CD14-positive monocyte (primary cell): ENCODE measurements around the gene SCYGR2. TPM values are rescaled to one million over a fixed set of nuclear protein-coding genes. Genes with fewer than 3 reads are reported as not detected.

Experiments
- DNase-seq, 3 donors: peaks; one replicate each; pipeline ENCODE4 v3.0.0-alpha.2; 2011 to 2022
- H2AFZ ChIP-seq: 2 replicates; pipeline ENCODE4 v1.6.0; 2012; ENCODE audit warnings: mild to moderate bottlenecking, low read depth, low read length, inconsistent platforms; ENCODE audit not compliant: insufficient read depth, poor library complexity, severe bottlenecking
- H3K27ac ChIP-seq, 2 donors: 1 replicate in 1 of 2; 2 replicates in 1 of 2; pipeline ENCODE4 v1.5.1; 2012 to 2013; ENCODE audit warnings: low read length in 2 of 2, control low read depth in 1 of 2, inconsistent platforms in 1 of 2, low read depth in 1 of 2, mild to moderate bottlenecking in 1 of 2
- H3K27me3 ChIP-seq, 2 donors: one replicate each; pipeline versions ENCODE4 v1.6.0 to v1.6.1; 2011 to 2013; ENCODE audit warnings: low read length in 2 of 2; ENCODE audit not compliant: control insufficient read depth in 2 of 2, insufficient read depth in 2 of 2
- H3K36me3 ChIP-seq, 2 donors: replicated peaks in 1 of 2; 1 replicate in 1 of 2; 2 replicates in 1 of 2; pipeline versions ENCODE4 v1.5.1 to v1.6.1; 2012 to 2013; ENCODE audit warnings: low read length in 2 of 2, control low read depth in 1 of 2, inconsistent platforms in 1 of 2, mild to moderate bottlenecking in 1 of 2; ENCODE audit not compliant: insufficient read depth in 2 of 2, control insufficient read depth in 1 of 2
- H3K4me1 ChIP-seq, 2 donors: 1 replicate in 1 of 2; 2 replicates in 1 of 2; pipeline versions ENCODE4 v1.5.1 to v1.6.1; 2012 to 2013; ENCODE audit warnings: low read length in 2 of 2, control low read depth in 1 of 2, inconsistent platforms in 1 of 2, mild to moderate bottlenecking in 1 of 2, moderate library complexity in 1 of 2; ENCODE audit not compliant: insufficient read depth in 2 of 2, control insufficient read depth in 1 of 2
- H3K4me2 ChIP-seq: replicated peaks from 2 replicates; pipeline ENCODE3; 2012; ENCODE audit warnings: low read length, moderate library complexity, mild to moderate bottlenecking; ENCODE audit not compliant: poor library complexity, severe bottlenecking; ENCODE audit errors: extremely low read depth
- H3K4me3 ChIP-seq, 3 experiments: fragments of 200-600 bp in 1 of 3; sonication (generic) in 1 of 3; replicated peaks in 1 of 3; 1 replicate in 2 of 3; 2 replicates in 1 of 3; pipeline ENCODE4 v1.5.1; 2011 to 2013; ENCODE audit warnings: low read length in 3 of 3, mild to moderate bottlenecking in 3 of 3, control low read depth in 2 of 3, low read depth in 2 of 3, inconsistent platforms in 1 of 3, moderate library complexity in 1 of 3
- H3K79me2 ChIP-seq: 2 replicates; pipeline ENCODE4 v1.6.0; 2012; ENCODE audit warnings: mild to moderate bottlenecking, control low read depth, inconsistent platforms, low read length, moderate library complexity; ENCODE audit not compliant: insufficient read depth
- H3K9ac ChIP-seq: 2 replicates; pipeline ENCODE4 v1.6.0; 2017; ENCODE audit warnings: low read length, mild to moderate bottlenecking; ENCODE audit not compliant: insufficient read depth, poor library complexity, severe bottlenecking
- H3K9me3 ChIP-seq, 2 donors: replicated peaks in 1 of 2; 1 replicate in 1 of 2; 2 replicates in 1 of 2; pipeline versions ENCODE4 v1.5.1 to v1.6.1; 2012 to 2013; ENCODE audit warnings: low read length in 2 of 2, control low read depth in 1 of 2; ENCODE audit not compliant: control insufficient read depth in 1 of 2, insufficient read depth in 1 of 2
- H4K20me1 ChIP-seq: 2 replicates; pipeline ENCODE4 v1.6.0; 2012; ENCODE audit warnings: mild to moderate bottlenecking, low read length, control low read depth, moderate library complexity; ENCODE audit not compliant: insufficient read depth
- H3K27ac Mint-ChIP-seq, 7 donors: one replicate each; pipeline ENCODE4 v1.8.0; 2020; ENCODE audit warnings: mild to moderate bottlenecking in 7 of 7, mixed read lengths in 7 of 7, moderate library complexity in 6 of 7, inconsistent platforms in 2 of 7
- H3K27me3 Mint-ChIP-seq, 3 donors: one replicate each; pipeline ENCODE4 v1.8.0; 2021 to 2022; ENCODE audit warnings: low read depth in 3 of 3, mild to moderate bottlenecking in 3 of 3, mixed read lengths in 3 of 3, moderate library complexity in 3 of 3, inconsistent platforms in 1 of 3
- H3K36me3 Mint-ChIP-seq, 2 donors: one replicate each; pipeline ENCODE4 v1.8.0; 2020; ENCODE audit warnings: mixed read lengths in 2 of 2, inconsistent platforms in 1 of 2, mild to moderate bottlenecking in 1 of 2
- H3K4me1 Mint-ChIP-seq: one replicate; pipeline ENCODE4 v1.8.0; 2020; ENCODE audit warnings: mild to moderate bottlenecking, mixed read lengths
- H3K4me3 Mint-ChIP-seq, 2 donors: one replicate each; pipeline ENCODE4 v1.8.0; 2020; ENCODE audit warnings: mild to moderate bottlenecking in 2 of 2, mixed read lengths in 2 of 2, moderate library complexity in 1 of 2
- H3K9me3 Mint-ChIP-seq, 7 donors: one replicate each; pipeline ENCODE4 v1.8.0; 2020 to 2022; ENCODE audit warnings: mixed read lengths in 7 of 7, mild to moderate bottlenecking in 6 of 7, moderate library complexity in 6 of 7, inconsistent platforms in 2 of 7
- CTCF ChIP-seq: fragments of 200-600 bp; IDR thresholded peaks from one replicate; pipeline ENCODE4 v1.8.0; 2022; ENCODE audit warnings: antibody characterized with exemption, mild to moderate bottlenecking
- WGBS: methylation state at CpG from one replicate; pipeline ENCODE4 v1.1.5; 2013; ENCODE audit warnings: missing lambda C conversion rate; ENCODE audit not compliant: insufficient coverage; 5-methylcytosine and 5-hydroxymethylcytosine counted together
- intact Hi-C, 2 donors: fragments of 100-400 bp; cut with micrococcal nuclease; formaldehyde crosslinking; loops; one replicate each; pipeline versions ENCODE4 v1.15.0 to v1.15.1; 2023
- polyA plus RNA-seq, 3 donors: library from polyadenylated mRNA; depleted of rRNA in 1 of 3; unstranded in 2 of 3; stranded (reverse) in 1 of 3; fragments of 300-500 nt in 2 of 3; fragments of >200 nt in 1 of 3; fragmentation: Illumina TruSeq in 2 of 3; gene quantifications; 1 replicate in 2 of 3; 2 replicates in 1 of 3; pipeline ENCODE4 v1.2.3, GENCODE V29; 2012 to 2021

SCYGR2 gene
- polyA plus RNA-seq, 3 donors, result not detected

- Histone ChIP-seq H3K27me3 (no peaks in the 10 kb centered on the region), H2AFZ (no peak overlapping the region), H3K4me2 (no peak overlapping the region), H3K79me2 (no peaks in the 10 kb centered on the region), H3K4me3 (no peak overlapping the region), H3K9ac (no peak overlapping the region), H3K9me3 (no peaks in the 10 kb centered on the region), H3K36me3 (peaks cover 11 to 69% of the 10 kb centered on the region in 2 donors), H3K27ac (no peak overlapping the region), H4K20me1 (peaks cover 18% of the 10 kb centered on the region), H3K4me1 (no peaks in the 10 kb centered on the region)
- H3K36me3 Mint-ChIP-seq, result peaks cover 43 to 55% of the 10 kb centered on the region in 2 donors
- no peak overlapping the region for H3K4me3 Mint-ChIP-seq
- TF ChIP-seq CTCF, result no peak
- H3K4me1 Mint-ChIP-seq, result no peaks in the 10 kb centered on the region
- no peaks in the 10 kb centered on the region for H3K9me3 Mint-ChIP-seq
- H3K27ac Mint-ChIP-seq, result no peak overlapping the region
- no peak for DNase-seq
- intact Hi-C loops, result no loop called here
- no peaks in the 10 kb centered on the region for H3K27me3 Mint-ChIP-seq
These were observed 36.1 kb upstream of the SCYGR2 start for GRCh38 chr2:227562581-227562980.

GRCh38 chr2:227565080-227565479, 33.6 kb upstream of the SCYGR2 start:
- no peak for TF ChIP-seq CTCF
- Histone ChIP-seq H3K9me3 (no peaks in the 10 kb centered on the region), H2AFZ (no peak overlapping the region), H3K4me3 (no peak overlapping the region), H3K27ac (no peak overlapping the region), H3K79me2 (no peaks in the 10 kb centered on the region), H3K4me2 (no peak overlapping the region), H3K36me3 (peaks cover 2 to 46% of the 10 kb centered on the region in 2 donors), H3K27me3 (no peaks in the 10 kb centered on the region), H4K20me1 (peaks cover 24% of the 10 kb centered on the region), H3K9ac (no peak overlapping the region), H3K4me1 (no peaks in the 10 kb centered on the region)
- H3K27me3 Mint-ChIP-seq, result no peaks in the 10 kb centered on the region
- peaks cover 28 to 39% of the 10 kb centered on the region in 2 donors for H3K36me3 Mint-ChIP-seq
- peak overlapping the region in 2 of 7 donors; percentile 3 to 7 for H3K27ac Mint-ChIP-seq
- no peaks in the 10 kb centered on the region for H3K9me3 Mint-ChIP-seq
- WGBS, result 100% methylated on average over 1 of the region's 1 CpG
- no peaks in the 10 kb centered on the region for H3K4me1 Mint-ChIP-seq
- no peak overlapping the region for H3K4me3 Mint-ChIP-seq
- DNase-seq, result no peak
- intact Hi-C loops, result no loop called here
